GM21737 (cell line): Measurements from ENCODE around the gene TBRG4.
"Not testable (repeated sequence)": the region's sequence is repeated elsewhere in the genome, so short reads cannot be mapped to it uniquely, and the experiment has no call there.

ENCODE experiments used
- ATAC-seq: cut with Tn5 transposase; IDR thresholded peaks from one replicate; pipeline ENCODE4 v1.9.1; 2021; ENCODE audit warnings: mild to moderate bottlenecking, moderate library complexity; ENCODE audit not compliant: unreplicated experiment

TBRG4 gene

GRCh38 chr7:45111298-45112223 lies at the start of gene TBRG4:
Gene TBRG4 (minus strand): TSS chr7:45111697. CDS start chr7:45109237, 2,460 bp downstream.
- peak; percentile 93 for ATAC-seq

DNA sequence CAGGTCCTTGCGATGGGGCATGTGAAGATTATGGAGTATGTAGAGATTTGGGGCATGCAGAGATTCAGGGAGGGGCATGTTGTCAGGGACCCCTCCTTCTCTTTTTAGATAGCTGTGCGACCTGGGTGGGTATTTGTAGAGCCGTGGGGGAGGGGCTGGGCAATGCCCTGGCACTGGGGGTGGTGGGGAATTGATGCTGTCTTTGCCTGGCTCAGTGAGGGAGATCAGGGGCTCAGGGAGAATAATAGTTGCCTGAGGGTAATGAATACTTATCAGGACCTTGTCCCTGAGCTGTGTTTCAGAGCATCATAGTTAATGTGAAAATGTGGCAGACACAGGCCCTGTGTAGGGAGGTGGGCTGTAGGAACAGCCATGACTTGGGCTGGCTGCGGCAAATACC lies 49.6 kb upstream of the TBRG4 start:
- ATAC-seq, result no peak

DNA sequence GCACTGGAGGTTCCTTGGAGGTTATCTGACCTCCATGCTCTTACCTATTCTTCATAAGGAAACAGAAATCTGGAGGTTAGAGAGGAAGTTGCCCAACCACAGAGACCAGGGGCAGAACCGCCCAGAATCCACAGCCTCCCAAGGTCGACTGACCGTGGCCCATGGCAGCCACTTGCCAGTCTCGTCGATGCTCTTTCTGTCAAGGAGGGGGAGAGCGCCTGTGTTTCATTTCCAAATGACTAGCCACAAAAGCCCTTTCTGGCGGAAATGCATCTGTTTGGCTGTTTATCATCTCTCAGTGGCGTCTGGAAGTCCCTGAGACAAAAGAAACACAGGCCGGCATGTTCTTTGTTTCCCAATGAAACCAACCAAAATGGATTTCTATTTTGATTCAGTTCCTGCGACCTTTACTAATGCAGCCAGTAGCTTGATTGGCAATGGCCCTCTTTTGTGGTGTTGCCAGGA lies 49.0 kb upstream of the TBRG4 start:
- ATAC-seq, result no peak

- no peak for ATAC-seq
Measured at GRCh38 chr7:45159296-45159695, 47.8 kb upstream of the TBRG4 start.

DNA sequence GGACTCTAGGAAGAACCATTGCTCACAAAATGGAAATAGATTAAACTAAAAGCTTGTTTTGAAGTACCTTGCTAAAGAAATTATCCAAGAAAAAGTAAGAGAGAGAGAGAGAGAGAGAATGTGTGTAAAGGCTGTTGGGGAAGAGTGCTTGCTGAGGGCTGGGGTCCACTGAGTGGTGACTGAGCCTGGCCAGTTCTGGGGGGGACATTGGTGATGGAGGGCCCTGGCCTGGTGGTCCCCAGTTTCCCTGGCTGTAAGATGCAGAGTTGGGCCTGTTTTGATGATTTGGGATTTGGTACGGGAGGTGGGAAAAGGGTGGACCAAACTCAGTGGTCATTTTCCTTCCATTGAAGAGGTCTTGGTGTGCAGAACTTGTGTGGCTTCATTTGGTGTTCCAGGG lies 47.0 kb upstream of the TBRG4 start:
- ATAC-seq, result no peak

DNA sequence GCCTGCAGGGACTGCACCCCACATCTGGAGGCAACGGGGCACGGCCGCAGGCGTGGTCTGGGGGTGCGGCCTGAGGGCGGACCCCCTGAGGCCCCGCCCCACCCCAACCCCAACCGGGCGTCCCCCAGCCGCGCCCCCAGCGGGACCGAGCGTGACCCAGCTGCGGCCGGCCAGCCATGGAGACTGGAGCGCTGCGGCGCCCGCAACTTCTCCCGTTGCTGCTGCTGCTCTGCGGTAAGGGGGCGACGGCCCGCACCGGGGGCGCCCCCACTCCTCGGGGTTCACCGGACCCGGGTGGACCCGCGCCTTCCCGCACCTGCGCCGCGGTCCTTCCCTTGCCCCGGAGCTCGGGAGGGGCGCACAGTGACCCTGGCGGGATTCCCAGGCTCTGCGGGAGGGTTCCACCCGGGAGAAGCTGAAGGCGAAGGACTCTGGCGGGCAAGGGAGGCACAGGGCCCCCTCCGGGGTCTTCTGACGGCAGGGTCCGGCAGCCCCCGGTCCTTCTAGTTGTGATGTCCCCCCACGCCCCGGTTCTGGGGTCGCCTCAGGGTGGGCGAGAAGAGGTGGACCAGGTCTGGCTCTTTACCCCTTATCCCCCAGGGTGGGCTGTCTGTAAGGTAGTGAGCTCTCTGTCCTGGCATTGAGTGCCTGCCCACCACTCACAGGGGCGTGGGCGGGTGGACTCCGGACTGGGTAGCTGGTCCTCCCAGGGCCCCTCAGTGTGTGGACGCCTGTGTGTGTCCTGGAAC lies 46.3 kb upstream of the TBRG4 start, which contains the start of gene RAMP3:
RAMP3 (plus strand) TSS at position 139 of the 749 bp plus-strand sequence; CDS start at position 177, 38 bp downstream.
- ATAC-seq, result no peak

DNA sequence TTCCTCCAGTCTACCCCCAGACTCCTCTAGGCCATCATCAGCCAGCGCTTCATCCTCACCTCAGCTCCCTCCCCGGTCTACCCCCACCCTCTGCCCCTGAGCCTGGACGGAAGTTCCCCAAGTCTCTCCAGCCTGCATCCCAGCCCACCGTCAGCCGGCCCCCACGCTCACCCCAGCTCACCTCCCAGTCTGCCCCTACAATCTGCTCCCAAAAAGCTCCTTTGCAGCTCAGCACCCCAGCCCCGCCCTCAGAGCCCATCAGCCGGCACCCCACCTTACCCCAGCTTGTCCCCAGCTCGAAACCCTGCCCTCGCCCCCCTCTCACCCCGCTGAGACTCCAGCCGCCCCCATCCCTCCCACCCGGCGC lies 45.8 kb upstream of the TBRG4 start:
- no peak for ATAC-seq

GRCh38 chr7:45156516-45157272 lies 45.2 kb upstream of the TBRG4 start:
- ATAC-seq, result no peak

DNA sequence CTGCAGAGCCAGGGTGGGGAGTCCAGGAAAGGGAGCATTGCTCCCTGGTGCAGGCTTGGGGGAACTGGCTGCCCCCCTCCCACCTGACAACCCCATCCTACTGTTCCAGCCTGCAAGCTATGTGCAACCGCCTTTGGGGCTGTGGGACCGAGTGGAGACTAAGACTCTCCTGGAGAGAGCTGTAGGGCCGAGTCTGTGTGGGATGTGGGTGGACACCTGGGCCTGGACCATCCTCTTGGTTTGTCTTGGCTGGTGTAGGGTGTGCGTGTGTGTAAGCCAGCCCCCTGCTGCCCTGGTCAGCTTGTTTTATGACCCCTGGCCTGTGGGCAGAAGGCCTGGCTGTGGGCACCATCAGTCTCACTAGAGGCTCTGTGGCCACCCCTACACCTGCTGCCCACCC lies 44.4 kb upstream of the TBRG4 start:
- ATAC-seq, result no peak

GRCh38 chr7:45155357-45155900 lies 43.9 kb upstream of the TBRG4 start:
- ATAC-seq, result no peak

- not testable (repeated sequence) for ATAC-seq
Measured at GRCh38 chr7:45153861-45154260, 42.4 kb upstream of the TBRG4 start.

- no peak for ATAC-seq
Measured at GRCh38 chr7:45153233-45153632, 41.7 kb upstream of the TBRG4 start.

DNA sequence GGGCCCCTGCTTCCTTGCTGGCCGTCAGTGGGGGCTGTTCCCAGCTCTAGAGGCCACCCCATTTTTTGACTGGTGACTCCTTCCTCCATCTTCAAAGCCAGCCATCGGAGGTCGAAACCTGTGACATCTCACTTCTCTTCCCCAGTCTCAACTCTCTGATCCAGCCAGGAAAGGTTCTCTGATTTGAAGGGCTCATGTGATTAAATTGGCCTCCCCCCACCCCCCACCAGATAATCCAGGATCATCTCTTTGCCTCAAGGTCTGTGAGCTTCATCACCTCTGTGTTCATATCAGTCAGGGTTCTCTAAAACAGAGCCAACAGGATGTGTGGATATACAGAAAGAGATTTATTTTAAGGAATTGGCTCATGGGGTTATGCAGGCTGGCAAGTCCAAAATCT lies 40.5 kb upstream of the TBRG4 start:
- ATAC-seq, result no peak

- ATAC-seq, result no peak
Measured at GRCh38 chr7:45151131-45151684, 39.7 kb upstream of the TBRG4 start.

- no peak for ATAC-seq
Measured at GRCh38 chr7:45150199-45150598, 38.7 kb upstream of the TBRG4 start.

DNA sequence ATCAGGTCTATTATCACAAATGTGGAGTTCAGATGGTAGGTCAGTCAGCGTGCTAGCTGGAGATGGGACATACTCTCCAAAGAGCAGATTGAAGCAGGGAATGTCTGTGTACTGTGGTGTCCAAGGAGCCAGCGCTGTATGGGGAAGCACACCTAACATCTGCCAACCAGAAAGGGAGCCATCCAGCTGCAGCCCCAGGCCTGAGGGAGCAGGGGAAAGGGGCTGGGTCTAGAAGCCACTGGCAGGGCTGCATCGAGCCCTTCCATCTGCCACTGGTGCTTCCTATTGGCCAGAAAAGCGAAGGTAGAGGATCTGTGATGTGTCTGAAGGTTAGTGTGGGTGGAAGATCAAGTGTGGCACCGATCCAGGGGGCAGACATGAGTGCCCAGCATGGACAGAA lies 38.1 kb upstream of the TBRG4 start:
- no peak for ATAC-seq

GRCh38 chr7:45148653-45148973 lies 37.1 kb upstream of the TBRG4 start:
- ATAC-seq, result no peak

DNA sequence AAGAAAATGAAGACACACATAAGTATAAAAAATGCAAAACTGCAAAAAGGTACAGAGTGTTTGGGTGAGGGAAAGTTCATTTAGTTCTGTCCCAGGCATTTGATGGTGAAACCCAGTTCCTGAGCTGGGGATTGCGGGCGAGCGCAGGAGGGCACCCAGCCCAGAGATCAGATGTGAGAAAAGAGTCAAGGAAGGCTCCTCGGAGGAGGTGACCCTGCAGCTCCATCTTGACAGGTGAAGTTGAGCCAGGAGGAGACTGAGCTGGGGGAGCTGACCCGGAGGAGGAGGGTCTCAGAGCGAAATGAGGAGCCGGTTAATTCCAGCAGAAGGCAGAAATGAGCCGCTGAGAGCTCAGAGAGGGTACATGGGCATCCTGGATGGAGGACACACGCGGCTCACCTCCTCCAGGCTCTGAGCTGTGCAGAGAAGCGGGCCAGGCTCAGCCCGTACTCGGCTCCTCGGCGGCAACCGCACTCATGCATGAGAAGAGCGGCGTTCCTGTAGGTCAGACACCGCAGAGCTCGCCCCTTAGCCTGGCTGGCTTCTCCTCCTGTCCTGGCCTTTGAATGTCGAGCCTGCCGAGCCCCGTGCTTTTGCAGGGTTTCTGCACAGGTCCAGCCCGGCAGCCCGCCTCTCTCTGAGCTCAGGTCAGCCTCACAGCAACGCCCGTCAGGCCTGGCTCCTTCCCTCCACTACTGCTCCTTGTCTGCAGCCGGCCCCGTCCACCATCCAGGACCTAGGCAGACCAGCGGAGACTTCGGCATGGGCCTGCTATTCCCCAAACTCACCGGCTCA lies 36.6 kb upstream of the TBRG4 start:
- ATAC-seq, result no peak

- ATAC-seq, result no peak
Measured at GRCh38 chr7:45146531-45147379, 35.3 kb upstream of the TBRG4 start.
